CD4-positive, alpha-beta memory T cell (primary cell): ENCODE measurements around the gene PAM. TPM values are rescaled to one million over a fixed set of nuclear protein-coding genes. Genes with fewer than 3 reads are reported as not detected.

ENCODE experiments used
- CTCF ChIA-PET: fragments of 350-600 bp; sonication (Branson Sonifier 250); formaldehyde crosslinking; loops from one replicate; lab custom pipeline; 2021; ENCODE audit warnings: inconsistent platforms; ENCODE audit not compliant: partially characterized antibody; lab: Charles Lee
- POLR2A ChIA-PET: fragments of 350-600 bp; sonication (Branson Sonifier 250); formaldehyde crosslinking; loops from one replicate; lab custom pipeline; 2021; ENCODE audit not compliant: partially characterized antibody; lab: Charles Lee
- DNase-seq, 5 donors: peaks; one replicate each; pipeline versions ENCODE4 v3.0.0 to v3.0.0-alpha.2; 2020 to 2022; ENCODE audit warnings: mixed read lengths in 1 of 5
- H3K27ac ChIP-seq: one replicate; pipeline ENCODE4 v1.7.0; 2013; ENCODE audit warnings: low read depth, low read length
- H3K27me3 ChIP-seq: 2 replicates; pipeline ENCODE4 v1.7.0; 2013; ENCODE audit warnings: mild to moderate bottlenecking, low read length, moderate library complexity; ENCODE audit not compliant: insufficient read depth
- H3K36me3 ChIP-seq: 2 replicates; pipeline ENCODE4 v1.7.0; 2013; ENCODE audit warnings: mild to moderate bottlenecking, low read length, moderate library complexity; ENCODE audit not compliant: insufficient read depth
- H3K4me1 ChIP-seq: 2 replicates; pipeline ENCODE4 v1.7.0; 2013; ENCODE audit warnings: mild to moderate bottlenecking, low read length, moderate library complexity; ENCODE audit not compliant: insufficient read depth
- H3K4me3 ChIP-seq, 2 donors: one replicate each; pipeline ENCODE4 v1.7.0; 2013; ENCODE audit warnings: low read length in 2 of 2, mild to moderate bottlenecking in 1 of 2
- H3K9me3 ChIP-seq, 2 donors: one replicate each; pipeline ENCODE4 v1.7.0; 2013; ENCODE audit warnings: low read length in 2 of 2, control low read depth in 1 of 2; ENCODE audit not compliant: control insufficient read depth in 1 of 2
- H3K27ac Mint-ChIP-seq, 7 donors: one replicate each; pipeline ENCODE4 v1.8.0; 2020 to 2021; ENCODE audit warnings: mixed read lengths in 7 of 7, mild to moderate bottlenecking in 6 of 7, inconsistent platforms in 3 of 7, moderate library complexity in 3 of 7
- H3K27me3 Mint-ChIP-seq, 2 donors: one replicate each; pipeline ENCODE4 v1.8.0; 2020 to 2021; ENCODE audit warnings: mixed read lengths in 2 of 2
- H3K36me3 Mint-ChIP-seq, 2 donors: one replicate each; pipeline ENCODE4 v1.8.0; 2020 to 2021; ENCODE audit warnings: mixed read lengths in 2 of 2, inconsistent platforms in 1 of 2, mild to moderate bottlenecking in 1 of 2
- H3K4me1 Mint-ChIP-seq, 4 donors: one replicate each; pipeline ENCODE4 v1.8.0; 2020 to 2021; ENCODE audit warnings: mixed read lengths in 4 of 4, mild to moderate bottlenecking in 1 of 4
- H3K4me3 Mint-ChIP-seq, 8 donors: one replicate each; pipeline ENCODE4 v1.8.0; 2020 to 2021; ENCODE audit warnings: mixed read lengths in 8 of 8, mild to moderate bottlenecking in 7 of 8, moderate library complexity in 6 of 8, inconsistent platforms in 3 of 8
- H3K9me3 Mint-ChIP-seq, 8 donors: one replicate each; pipeline ENCODE4 v1.8.0; 2020 to 2021; ENCODE audit warnings: mixed read lengths in 8 of 8, mild to moderate bottlenecking in 5 of 8, inconsistent platforms in 3 of 8, moderate library complexity in 1 of 8
- intact Hi-C: fragments of 100-400 bp; cut with micrococcal nuclease; formaldehyde crosslinking; loops from one replicate; pipeline ENCODE4 v1.15.1; 2023
- polyA plus RNA-seq, 2 donors: library from polyadenylated mRNA; unstranded; fragments of 300-500 nt; fragmentation: Illumina TruSeq; gene quantifications; one replicate each; pipeline ENCODE4 v1.2.3, GENCODE V29; 2021
- total RNA-seq, 2 experiments: library from RNA; stranded (reverse); gene quantifications; one replicate each; pipeline ENCODE4 v1.2.3, GENCODE V29; 2021

The PAM gene
- total and polyA plus RNA-seq, 4 experiments from 2014 or later = 25.8 to 31.0 (median 28.7) TPM

DNA sequence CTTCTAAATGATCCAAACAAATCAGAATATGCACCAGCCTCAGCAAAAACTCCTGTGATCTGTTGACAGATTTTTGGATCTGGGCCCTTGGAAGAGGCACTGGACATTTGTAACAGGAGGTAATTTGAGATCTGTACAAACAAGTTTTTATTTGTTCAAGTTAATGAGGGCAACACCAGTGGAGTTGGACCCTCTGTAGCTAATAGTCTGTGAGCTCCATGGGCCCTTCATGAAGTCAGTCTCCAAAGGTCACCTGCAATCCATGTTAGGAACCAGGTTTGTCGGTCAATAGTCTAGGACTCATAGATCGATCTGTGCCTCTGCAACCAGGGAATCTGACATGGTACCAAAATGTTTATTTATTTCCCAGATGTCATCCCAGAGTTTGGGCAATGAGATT lies 40.9 kb downstream of the PAM start:
- H3K4me1 Mint-ChIP-seq = peaks cover 16 to 31% (median 23%) of the 10 kb centered on the region in 4 donors
- Histone ChIP-seq H3K27ac (no peak overlapping the region), H3K4me1 (peaks cover 9% of the 10 kb centered on the region), H3K36me3 (no peaks in the 10 kb centered on the region), H3K27me3 (no peaks in the 10 kb centered on the region), H3K9me3 (no peaks in the 10 kb centered on the region), H3K4me3 (no peak overlapping the region)
- ChIA-PET CTCF (interaction anchor here (0.9 to 1.0 kb wide), 2 partner anchors 115 kb away, joined by 3 to 4 read pairs; no protein-coding TSS in a partner anchor), POLR2A (interaction anchor here (0.8 kb wide), 1 partner anchor 161 kb away, joined by 3 read pairs; no protein-coding TSS in a partner anchor)
- no peaks in the 10 kb centered on the region for H3K27me3 Mint-ChIP-seq
- H3K9me3 Mint-ChIP-seq = no peaks in the 10 kb centered on the region
- DNase-seq = no peak
- H3K27ac Mint-ChIP-seq = no peak overlapping the region
- H3K4me3 Mint-ChIP-seq = no peak overlapping the region
- no peaks in the 10 kb centered on the region for H3K36me3 Mint-ChIP-seq
- intact Hi-C loops = no loop called here

DNA sequence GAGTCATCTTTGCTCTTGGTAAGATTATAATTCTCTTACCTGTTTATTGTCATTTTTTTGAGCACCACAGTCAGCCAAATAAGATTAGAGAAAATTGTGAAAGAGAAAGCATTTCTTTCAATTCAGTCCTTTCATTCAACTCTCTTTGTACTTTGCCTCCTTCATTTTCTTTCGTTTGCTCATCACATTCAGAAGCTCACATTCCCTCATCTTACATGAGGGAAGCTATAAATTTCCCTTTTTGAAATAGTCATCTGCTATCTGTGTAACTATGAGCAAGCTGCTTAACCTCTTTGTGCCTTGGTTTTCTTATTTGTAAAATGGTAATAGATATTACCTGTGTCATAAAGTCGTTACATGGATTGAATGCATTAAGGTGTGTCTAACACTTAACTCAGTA lies 41.4 kb downstream of the PAM start:
- Mint-ChIP-seq H3K27ac (no peak overlapping the region), H3K9me3 (no peaks in the 10 kb centered on the region), H3K4me3 (no peak overlapping the region), H3K36me3 (no peaks in the 10 kb centered on the region), H3K27me3 (no peaks in the 10 kb centered on the region), H3K4me1 (peaks cover 19 to 35% (median 27%) of the 10 kb centered on the region in 4 donors)
- H3K4me1 ChIP-seq = peaks cover 14% of the 10 kb centered on the region
- POLR2A ChIA-PET = interaction anchor here (0.8 kb wide), 1 partner anchor 160 kb away, joined by 3 read pairs; no protein-coding TSS in a partner anchor
- H3K4me3 ChIP-seq = no peak overlapping the region
- CTCF ChIA-PET = interaction anchor here (1.0 kb wide), 1 partner anchor 115 kb away, joined by 3 read pairs; no protein-coding TSS in a partner anchor
- DNase-seq = no peak
- H3K36me3 ChIP-seq = no peaks in the 10 kb centered on the region
- H3K27me3 ChIP-seq = no peaks in the 10 kb centered on the region
- H3K27ac ChIP-seq = no peak overlapping the region
- no peaks in the 10 kb centered on the region for H3K9me3 ChIP-seq
- intact Hi-C loops = no loop called here

DNA sequence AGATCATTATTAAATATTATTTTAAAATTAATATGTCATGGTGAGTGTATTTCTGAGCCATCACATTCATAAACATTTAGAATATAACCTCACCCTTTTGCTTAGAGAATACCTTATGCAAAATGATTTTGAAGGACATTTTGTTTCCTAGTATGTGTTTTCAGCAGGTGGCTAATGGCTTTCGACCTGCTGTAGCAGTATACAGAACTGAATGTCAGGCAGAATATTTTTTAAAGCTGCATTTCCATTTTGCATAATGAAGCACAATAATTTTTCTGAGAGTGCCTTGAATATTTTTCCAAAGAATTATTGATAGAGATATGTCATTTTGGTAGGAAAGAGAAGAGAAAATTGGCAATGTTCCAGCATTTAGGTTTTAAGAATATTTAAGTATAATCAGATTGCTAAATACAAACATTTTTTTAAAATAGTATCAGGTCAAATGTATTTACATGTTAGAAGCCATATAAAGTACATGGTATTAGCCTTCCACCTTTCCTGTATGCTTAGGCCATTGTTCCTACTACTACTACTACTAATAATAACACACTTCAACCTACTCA lies 42.3 kb downstream of the PAM start:
- no peak overlapping the region for H3K27ac Mint-ChIP-seq
- H3K27ac ChIP-seq = no peak overlapping the region
- no peak overlapping the region for H3K4me3 ChIP-seq
- no peaks in the 10 kb centered on the region for H3K36me3 ChIP-seq
- H3K36me3 Mint-ChIP-seq = no peaks in the 10 kb centered on the region
- no peaks in the 10 kb centered on the region for H3K27me3 ChIP-seq
- H3K4me3 Mint-ChIP-seq = no peak overlapping the region
- peaks cover 23% of the 10 kb centered on the region for H3K4me1 ChIP-seq
- no peaks in the 10 kb centered on the region for H3K9me3 ChIP-seq
- ChIA-PET POLR2A (no interaction called here), CTCF (interaction anchor here (1.1 to 1.6 kb wide), 2 partner anchors 17 to 342 kb away, joined by 3 to 5 read pairs; no protein-coding TSS in a partner anchor)
- intact Hi-C loops = no loop called here
- peaks cover 22 to 40% (median 31%) of the 10 kb centered on the region in 4 donors for H3K4me1 Mint-ChIP-seq
- DNase-seq = no peak
- no peaks in the 10 kb centered on the region for H3K9me3 Mint-ChIP-seq
- H3K27me3 Mint-ChIP-seq = no peaks in the 10 kb centered on the region

DNA sequence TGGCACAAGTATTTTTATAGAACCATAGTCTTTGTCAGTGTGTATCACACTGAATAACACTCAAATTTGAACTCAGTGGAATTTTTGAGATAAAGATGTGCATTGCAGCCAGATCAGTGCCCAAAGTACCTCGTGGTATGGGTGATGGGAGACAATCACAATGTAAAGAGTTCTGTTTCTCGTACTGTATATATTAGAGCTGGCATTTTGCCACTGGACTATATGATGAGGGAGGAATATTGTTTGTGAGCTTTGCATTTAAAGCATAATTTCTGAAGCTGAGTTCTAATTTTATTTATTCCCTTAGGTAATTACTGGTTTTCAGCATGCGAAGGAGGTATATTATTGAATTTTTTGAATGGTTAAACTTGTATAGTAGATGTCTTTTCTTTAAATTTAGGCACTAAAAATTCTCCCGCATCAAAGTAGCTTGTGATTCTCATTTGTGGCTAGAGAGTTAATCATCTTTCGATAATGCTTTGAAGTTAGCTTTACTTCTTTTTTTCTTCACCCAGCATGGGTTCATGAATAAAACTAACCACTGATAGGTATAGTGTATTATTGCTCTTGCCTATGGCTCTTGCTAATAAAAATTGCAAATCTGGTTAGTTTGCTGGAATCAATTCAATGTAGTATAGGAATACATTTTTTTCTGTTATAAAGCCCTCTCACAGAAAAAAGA lies 43.1 kb downstream of the PAM start:
- H3K27ac ChIP-seq = no peak overlapping the region
- no peaks in the 10 kb centered on the region for H3K9me3 Mint-ChIP-seq
- no peak overlapping the region for H3K27ac Mint-ChIP-seq
- intact Hi-C loops = no loop called here
- no peak for DNase-seq
- peaks cover 23% of the 10 kb centered on the region for H3K4me1 ChIP-seq
- H3K27me3 ChIP-seq = no peaks in the 10 kb centered on the region
- no peak overlapping the region for H3K4me3 ChIP-seq
- ChIA-PET CTCF (interaction anchor here (1.1 to 1.9 kb wide), 3 partner anchors 18 to 341 kb away, joined by 3 to 6 read pairs (median 5); no protein-coding TSS in a partner anchor), POLR2A (no interaction called here)
- no peaks in the 10 kb centered on the region for H3K27me3 Mint-ChIP-seq
- no peaks in the 10 kb centered on the region for H3K36me3 Mint-ChIP-seq
- no peak overlapping the region for H3K4me3 Mint-ChIP-seq
- H3K9me3 ChIP-seq = no peaks in the 10 kb centered on the region
- H3K36me3 ChIP-seq = no peaks in the 10 kb centered on the region
- H3K4me1 Mint-ChIP-seq = peaks cover 23 to 39% (median 33%) of the 10 kb centered on the region in 4 donors

DNA sequence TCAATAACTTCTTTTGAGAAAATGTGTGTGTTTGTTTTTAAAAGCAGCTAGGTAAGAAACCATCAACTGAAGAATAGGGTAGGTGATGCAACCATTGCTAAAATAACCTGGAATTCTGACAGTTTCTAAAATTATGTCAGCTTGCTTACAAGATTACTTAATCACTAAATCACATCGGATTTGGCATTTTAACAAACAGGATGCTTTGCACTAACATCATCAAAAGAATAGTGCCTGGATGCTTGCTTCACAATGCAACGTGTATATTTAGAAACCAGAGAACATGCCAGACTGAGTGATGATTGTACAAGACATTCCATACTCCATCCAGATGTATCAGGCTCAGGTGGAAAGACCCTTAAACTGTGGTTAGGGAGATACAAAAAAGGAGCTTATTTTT lies 43.9 kb downstream of the PAM start:
- H3K27me3 ChIP-seq = no peaks in the 10 kb centered on the region
- peaks cover 23 to 40% (median 35%) of the 10 kb centered on the region in 4 donors for H3K4me1 Mint-ChIP-seq
- no peak overlapping the region for H3K4me3 ChIP-seq
- no peaks in the 10 kb centered on the region for H3K36me3 ChIP-seq
- peaks cover 23% of the 10 kb centered on the region for H3K4me1 ChIP-seq
- no peak overlapping the region for H3K4me3 Mint-ChIP-seq
- CTCF ChIA-PET = interaction anchor here (1.0 to 1.9 kb wide), 3 partner anchors 19 to 426 kb away, joined by 3 to 6 read pairs (median 4); no protein-coding TSS in a partner anchor
- H3K27me3 Mint-ChIP-seq = no peaks in the 10 kb centered on the region
- no peaks in the 10 kb centered on the region for H3K9me3 Mint-ChIP-seq
- H3K36me3 Mint-ChIP-seq = no peaks in the 10 kb centered on the region
- H3K27ac Mint-ChIP-seq = no peak overlapping the region
- no peak overlapping the region for H3K27ac ChIP-seq
- POLR2A ChIA-PET = no interaction called here
- no peak for DNase-seq
- H3K9me3 ChIP-seq = no peaks in the 10 kb centered on the region
- intact Hi-C loops = no loop called here

DNA sequence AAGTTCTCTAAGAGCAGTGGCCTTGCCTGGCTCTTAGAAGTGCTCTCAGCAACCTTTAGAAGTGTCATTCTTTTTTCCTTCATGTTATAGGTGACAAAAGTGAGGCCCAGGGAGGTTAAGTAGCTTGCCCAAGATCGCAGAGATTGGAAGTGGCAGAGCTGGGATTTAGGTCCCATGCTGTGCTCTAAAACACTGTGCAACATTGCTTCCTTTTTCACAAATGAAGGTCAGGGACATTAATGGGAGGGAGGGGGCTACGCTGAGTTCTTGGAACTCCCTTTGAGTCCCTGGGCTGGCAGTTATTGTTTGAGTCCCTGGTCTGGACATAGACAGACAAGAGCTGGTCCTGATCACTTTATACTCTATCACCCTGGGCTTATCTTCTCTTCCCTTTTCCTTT lies 45.3 kb downstream of the PAM start:
- Histone ChIP-seq H3K4me3 (no peak overlapping the region), H3K9me3 (no peaks in the 10 kb centered on the region), H3K27me3 (no peaks in the 10 kb centered on the region), H3K36me3 (no peaks in the 10 kb centered on the region), H3K4me1 (peaks cover 23% of the 10 kb centered on the region), H3K27ac (no peak overlapping the region)
- POLR2A ChIA-PET = interaction anchor here (1.1 kb wide), 1 partner anchor 45 kb away, joined by 3 read pairs; the partner anchor contains the start of gene PAM
- Mint-ChIP-seq H3K4me3 (no peak overlapping the region), H3K27me3 (no peaks in the 10 kb centered on the region), H3K27ac (peak overlapping the region in 1 of 7 donors; percentile 44), H3K9me3 (no peaks in the 10 kb centered on the region), H3K36me3 (no peaks in the 10 kb centered on the region), H3K4me1 (peaks cover 22 to 44% (median 36%) of the 10 kb centered on the region in 4 donors)
- no peak for DNase-seq
- intact Hi-C loops = no loop called here
- CTCF ChIA-PET = interaction anchor here (1.9 kb wide), 1 partner anchor 20 kb away, joined by 6 read pairs; no protein-coding TSS in a partner anchor

DNA sequence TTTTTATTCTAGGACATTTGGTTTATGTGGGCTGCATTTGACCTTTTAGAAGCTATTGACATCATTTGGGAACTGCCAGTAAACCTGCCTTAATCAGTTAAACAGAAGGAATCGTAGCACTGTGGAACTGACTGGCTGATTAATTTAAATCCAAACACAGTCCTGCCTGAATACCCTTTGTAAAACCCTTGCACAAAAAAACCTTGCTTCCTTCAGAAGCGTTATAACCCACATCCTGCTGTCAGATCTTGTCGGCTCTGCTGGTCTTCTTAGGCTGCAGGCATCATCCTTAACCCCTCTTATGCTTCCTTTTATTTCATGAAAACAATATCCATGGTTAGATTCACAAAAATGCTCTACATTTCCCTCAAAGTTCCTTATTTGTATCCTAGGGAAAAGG lies 46.3 kb downstream of the PAM start:
- H3K9me3 ChIP-seq = no peaks in the 10 kb centered on the region
- H3K36me3 ChIP-seq = no peaks in the 10 kb centered on the region
- DNase-seq = peak; percentile 34 to 53 (median 50)
- H3K27ac ChIP-seq = no peak overlapping the region
- H3K27ac Mint-ChIP-seq = peak overlapping the region in 1 of 7 donors; percentile 32
- no peaks in the 10 kb centered on the region for H3K9me3 Mint-ChIP-seq
- no peak overlapping the region for H3K4me3 ChIP-seq
- ChIA-PET POLR2A (interaction anchor here (1.1 kb wide), 1 partner anchor 46 kb away, joined by 3 read pairs; the partner anchor contains the start of gene PAM), CTCF (interaction anchor here (1.0 kb wide), 1 partner anchor 20 kb away, joined by 3 read pairs; no protein-coding TSS in a partner anchor)
- H3K4me1 Mint-ChIP-seq = peaks cover 22 to 50% (median 36%) of the 10 kb centered on the region in 4 donors
- H3K4me1 ChIP-seq = peaks cover 23% of the 10 kb centered on the region
- peak overlapping the region in 4 of 8 donors; percentile 10 to 59 (median 34) for H3K4me3 Mint-ChIP-seq
- intact Hi-C loops = no loop called here
- H3K27me3 Mint-ChIP-seq = no peaks in the 10 kb centered on the region
- H3K36me3 Mint-ChIP-seq = no peaks in the 10 kb centered on the region
- no peaks in the 10 kb centered on the region for H3K27me3 ChIP-seq
